Lung (tissue), 12 donors: ENCODE measurements around the gene PDE8A. TPM values are rescaled to one million over a fixed set of nuclear protein-coding genes. Genes with fewer than 3 reads are reported as not detected.
"Not testable (repeated sequence)": the region's sequence is repeated elsewhere in the genome, so short reads cannot be mapped to it uniquely, and the experiment has no call there.

Source experiments
- ATAC-seq: fragments of 200-7000 bp; cut with Tn5 transposase; one replicate; pipeline ENCODE4 v1.9.1; 2020; ENCODE audit warnings: moderate number of reproducible peaks; ENCODE audit not compliant: insufficient read depth, low FRiP score
- DNase-seq, 3 donors: peaks; one replicate each; pipeline ENCODE4 v3.0.0-alpha.2; 2013 to 2017
- H3K27ac ChIP-seq, 2 donors: one replicate each; pipeline ENCODE4 v1.5.1; 2013; ENCODE audit warnings: mild to moderate bottlenecking in 2 of 2, moderate library complexity in 2 of 2, control low read depth in 1 of 2, inconsistent platforms in 1 of 2, low read depth in 1 of 2, low read length in 1 of 2
- H3K27me3 ChIP-seq, 3 donors: one replicate each; pipeline ENCODE4 v1.5.1; 2013; ENCODE audit warnings: low read length in 2 of 3; ENCODE audit not compliant: control insufficient read depth in 3 of 3, insufficient read depth in 3 of 3
- H3K36me3 ChIP-seq, 4 donors: one replicate each; pipeline ENCODE4 v1.5.1; 2013; ENCODE audit warnings: low read length in 4 of 4, mild to moderate bottlenecking in 1 of 4, moderate library complexity in 1 of 4; ENCODE audit not compliant: control insufficient read depth in 4 of 4, insufficient read depth in 4 of 4
- H3K4me1 ChIP-seq, 5 donors: one replicate each; pipeline ENCODE4 v1.5.1; 2013; ENCODE audit warnings: low read length in 5 of 5, mild to moderate bottlenecking in 2 of 5, moderate library complexity in 1 of 5; ENCODE audit not compliant: control insufficient read depth in 5 of 5, insufficient read depth in 5 of 5
- H3K4me3 ChIP-seq: one replicate; pipeline ENCODE4 v1.5.1; 2013; ENCODE audit warnings: mild to moderate bottlenecking, control low read depth, moderate library complexity
- H3K9ac ChIP-seq, 2 donors: one replicate each; pipeline ENCODE4 v1.5.1; 2013; ENCODE audit warnings: low read length in 2 of 2, control low read depth in 1 of 2; ENCODE audit not compliant: insufficient read depth in 1 of 2
- H3K9me3 ChIP-seq, 4 donors: one replicate each; pipeline ENCODE4 v1.5.1; 2013; ENCODE audit warnings: low read length in 3 of 4, mild to moderate bottlenecking in 1 of 4, moderate library complexity in 1 of 4; ENCODE audit not compliant: control insufficient read depth in 4 of 4, insufficient read depth in 3 of 4
- CTCF ChIP-seq: IDR thresholded peaks from 2 replicates; pipeline ENCODE4 v1.5.1; 2012; ENCODE audit warnings: mild to moderate bottlenecking; ENCODE audit errors: control extremely low read depth, extremely low read depth
- WGBS, 2 donors: extraction: QIAGEN DNeasy Blood & Tissue Kit; methylation state at CpG; one replicate each; pipeline ENCODE4 v1.1.7; 2013; 5-methylcytosine and 5-hydroxymethylcytosine counted together
- polyA plus RNA-seq, 2 donors: library from polyadenylated mRNA; stranded (reverse); fragments of 200-250 nt; gene quantifications; one replicate each; pipeline ENCODE4 v1.2.1, GENCODE V29; 2013
- total RNA-seq, 2 donors: library from RNA; depleted of rRNA in 1 of 2; stranded (reverse); fragments of >200 nt in 1 of 2; gene quantifications; one replicate each; pipeline ENCODE4 v1.2.1, GENCODE V29; 2014 to 2021
- donor health status: control.
- donor health status: control.
- donor health status: Bipolar disorder and iron deficiency.
- donor health status: healthy.
- donor health status: DM: yes; HTN: yes; CAD: no.

PDE8A gene
- total and polyA plus RNA-seq, 4 donors: 13.7 to 87.7 (median 33.5) TPM

- WGBS, 2 donors: 54 to 68% methylated on average over 2 of the region's 2 CpGs
- no peaks in the 10 kb centered on the region for H3K27me3 ChIP-seq
- no peak overlapping the region for H3K9ac ChIP-seq
- DNase-seq: no peak
- no peaks in the 10 kb centered on the region for H3K9me3 ChIP-seq
- peaks cover 4 to 23% (median 15%) of the 10 kb centered on the region in 5 donors for H3K4me1 ChIP-seq
- no peaks in the 10 kb centered on the region for H3K36me3 ChIP-seq
- no peak for ATAC-seq
- H3K4me3 ChIP-seq: no peak overlapping the region
- H3K27ac ChIP-seq: no peak overlapping the region
- no peak for TF ChIP-seq CTCF
These were observed 3.5 kb downstream of the PDE8A start for GRCh38 chr15:84985158-84985557.

DNA sequence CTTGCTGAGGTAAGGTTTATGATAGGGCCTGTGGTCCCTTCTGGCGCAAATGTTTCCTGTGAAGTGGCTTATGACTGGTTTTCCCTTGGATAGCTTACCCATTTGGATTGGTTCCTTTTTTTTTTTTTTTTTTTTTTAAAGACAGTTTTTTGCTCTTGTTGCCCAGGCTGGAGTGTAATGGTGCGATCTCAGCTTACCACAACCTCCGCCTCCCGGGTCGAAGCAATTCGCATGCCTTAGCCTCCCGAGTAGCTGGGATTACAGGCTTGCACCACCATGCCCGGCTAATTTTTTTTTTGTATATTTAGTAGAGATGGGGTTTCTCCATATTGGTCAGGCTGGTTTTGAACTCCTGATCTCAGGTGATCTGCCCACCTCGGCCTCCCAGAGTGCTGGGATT is 5.7 kb downstream of the PDE8A start:
- peaks cover 4 to 22% (median 15%) of the 10 kb centered on the region in 5 donors for H3K4me1 ChIP-seq
- H3K4me3 ChIP-seq: not testable (repeated sequence)
- WGBS, 2 donors: 92 to 95% methylated on average over 9 of the region's 9 CpGs

GRCh38 chr15:84987949-84988624 is 6.4 kb downstream of the PDE8A start:
- no peak overlapping the region for H3K27ac ChIP-seq
- DNase-seq (no peak), ATAC-seq (no peak)
- no peak for TF ChIP-seq CTCF
- H3K4me3 ChIP-seq: no peak overlapping the region
- peaks cover 7 to 20% (median 12%) of the 10 kb centered on the region in 5 donors for H3K4me1 ChIP-seq
- H3K9ac ChIP-seq: no peak overlapping the region
- no peaks in the 10 kb centered on the region for H3K36me3 ChIP-seq
- no peaks in the 10 kb centered on the region for H3K27me3 ChIP-seq
- H3K9me3 ChIP-seq: no peaks in the 10 kb centered on the region
- WGBS, 2 donors: 58 to 81% methylated on average over 3 of the region's 3 CpGs

More for the DNA sequence above, 5.7 kb downstream of the PDE8A start:
- H3K27ac ChIP-seq, H3K9ac ChIP-seq, H3K27me3 ChIP-seq, H3K9me3 ChIP-seq, H3K36me3 ChIP-seq, ATAC-seq, DNase-seq: not testable (repeated sequence)

DNA sequence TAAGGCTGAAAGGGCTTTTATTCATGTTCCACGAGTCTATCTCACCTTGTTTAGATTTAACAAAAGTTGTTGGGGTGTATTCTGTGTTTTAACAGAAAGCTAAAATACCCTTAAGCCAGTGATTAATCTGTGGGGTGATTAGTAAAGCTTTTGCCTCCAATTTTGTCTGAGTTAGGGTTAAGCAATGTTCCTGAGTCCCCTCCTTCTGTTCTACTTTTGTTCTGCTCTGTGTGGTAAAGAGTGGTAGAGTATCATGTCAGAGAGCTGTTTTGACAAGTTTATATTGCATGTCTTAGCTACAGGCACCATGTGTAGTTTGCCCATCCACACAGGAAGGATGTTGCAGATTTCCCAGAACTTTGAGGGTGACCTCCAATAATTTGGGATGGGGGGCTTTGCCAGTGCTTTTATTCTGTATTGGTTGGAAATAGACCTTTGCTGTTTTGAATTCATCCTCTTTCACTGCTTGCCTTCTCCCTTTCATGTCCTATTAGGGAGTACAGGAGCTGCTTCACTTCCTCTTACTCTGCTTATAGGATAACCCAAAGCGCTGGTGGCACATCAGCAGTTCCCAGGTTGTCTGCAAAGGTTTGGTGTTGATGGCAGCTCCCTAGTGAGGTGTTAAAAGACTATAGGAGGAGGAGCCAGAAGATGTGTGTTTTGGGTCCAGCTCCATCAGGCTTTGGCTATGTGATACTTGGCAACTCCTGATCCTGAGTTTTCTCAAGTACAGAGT is 7.4 kb downstream of the PDE8A start:
- Histone ChIP-seq H3K9me3 (no peaks in the 10 kb centered on the region), H3K27me3 (no peaks in the 10 kb centered on the region), H3K9ac (no peak overlapping the region), H3K4me1 (peaks cover 5 to 26% (median 7%) of the 10 kb centered on the region in 5 donors), H3K36me3 (no peaks in the 10 kb centered on the region), H3K4me3 (no peak overlapping the region), H3K27ac (no peak overlapping the region)
- DNase-seq: no peak
- WGBS, 2 donors: 80 to 89% methylated on average over 2 of the region's 2 CpGs
- TF ChIP-seq CTCF: no peak
- ATAC-seq: no peak
